Ishikawa (cell line): ENCODE data around the gene ABCC5.

Source experiments
- CEBPB ChIP-seq: IDR thresholded peaks from 2 replicates; pipeline ENCODE4 v1.6.1; 2012
- CREB1 ChIP-seq: IDR thresholded peaks from 2 replicates; pipeline ENCODE4 v1.6.1; 2012; ENCODE audit warnings: low read depth
- EGR1 ChIP-seq: IDR thresholded peaks from 2 replicates; pipeline ENCODE4 v1.6.1; 2012
- EP300 ChIP-seq: IDR thresholded peaks from 2 replicates; pipeline ENCODE4 v1.6.1; 2012; ENCODE audit warnings: borderline replicate concordance
- FOXM1 ChIP-seq: IDR thresholded peaks from 2 replicates; pipeline ENCODE4 v1.6.1; 2012; ENCODE audit warnings: low read depth, borderline replicate concordance
- NFIC ChIP-seq: IDR thresholded peaks from 2 replicates; pipeline ENCODE4 v1.6.1; 2012
- RAD21 ChIP-seq: IDR thresholded peaks from 2 replicates; pipeline ENCODE4 v1.6.1; 2012; ENCODE audit warnings: low read depth
- TAF1 ChIP-seq: IDR thresholded peaks from 2 replicates; pipeline ENCODE4 v1.6.1; 2012; ENCODE audit warnings: low read depth, mild to moderate bottlenecking
- TCF12 ChIP-seq: IDR thresholded peaks from 2 replicates; pipeline ENCODE4 v1.6.1; 2012; ENCODE audit warnings: low read depth
- TEAD4 ChIP-seq: IDR thresholded peaks from 2 replicates; pipeline ENCODE4 v1.6.1; 2012
- YY1 ChIP-seq: IDR thresholded peaks from 2 replicates; pipeline ENCODE4 v1.6.1; 2012; ENCODE audit warnings: low read depth
- ZBTB7A ChIP-seq: IDR thresholded peaks from 2 replicates; pipeline ENCODE4 v1.6.1; 2012; ENCODE audit warnings: low read depth
- TF ChIP-seq, protein P1 (sequence below): IDR thresholded peaks from 2 replicates; pipeline ENCODE4 v1.6.1; 2012; ENCODE audit warnings: low read depth, mild to moderate bottlenecking
- TF ChIP-seq, protein P2 (sequence below): IDR thresholded peaks from 2 replicates; pipeline ENCODE4 v1.6.1; 2012
- TF ChIP-seq, protein P3 (sequence below): IDR thresholded peaks from 2 replicates; pipeline ENCODE4 v1.6.1; 2012

ABCC5 gene

DNA sequence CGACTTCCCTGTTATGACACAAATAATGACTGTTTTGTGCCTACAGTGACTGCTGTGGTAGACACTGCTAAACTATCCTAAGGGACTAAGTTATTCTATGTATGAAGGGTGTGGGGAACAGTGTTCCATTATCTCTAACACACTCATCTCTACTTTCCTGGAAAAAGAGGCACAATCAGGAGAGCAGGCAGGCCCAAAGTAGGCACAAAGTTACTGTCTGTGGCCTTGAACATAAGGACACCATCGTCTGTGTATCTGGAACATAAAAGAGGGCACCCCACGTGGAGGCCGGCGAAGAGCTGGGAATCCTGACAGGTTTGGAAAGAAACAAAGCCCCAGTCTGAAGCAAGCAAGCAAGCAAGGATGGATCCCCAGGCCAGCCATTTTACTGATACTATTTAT, 1.5 kb downstream of the ABCC5 start:
- TF ChIP-seq TEAD4 (no peak), RAD21 (no peak), TCF12 (no peak), CEBPB (no peak), CREB1 (no peak)

GRCh38 chr3:184015381-184016019, 2.2 kb downstream of the ABCC5 start:
- TF ChIP-seq FOXM1 (no peak), EGR1 (no peak), TAF1 (no peak), CEBPB (no peak), ZBTB7A (no peak)
- TF ChIP-seq, protein P1, sequence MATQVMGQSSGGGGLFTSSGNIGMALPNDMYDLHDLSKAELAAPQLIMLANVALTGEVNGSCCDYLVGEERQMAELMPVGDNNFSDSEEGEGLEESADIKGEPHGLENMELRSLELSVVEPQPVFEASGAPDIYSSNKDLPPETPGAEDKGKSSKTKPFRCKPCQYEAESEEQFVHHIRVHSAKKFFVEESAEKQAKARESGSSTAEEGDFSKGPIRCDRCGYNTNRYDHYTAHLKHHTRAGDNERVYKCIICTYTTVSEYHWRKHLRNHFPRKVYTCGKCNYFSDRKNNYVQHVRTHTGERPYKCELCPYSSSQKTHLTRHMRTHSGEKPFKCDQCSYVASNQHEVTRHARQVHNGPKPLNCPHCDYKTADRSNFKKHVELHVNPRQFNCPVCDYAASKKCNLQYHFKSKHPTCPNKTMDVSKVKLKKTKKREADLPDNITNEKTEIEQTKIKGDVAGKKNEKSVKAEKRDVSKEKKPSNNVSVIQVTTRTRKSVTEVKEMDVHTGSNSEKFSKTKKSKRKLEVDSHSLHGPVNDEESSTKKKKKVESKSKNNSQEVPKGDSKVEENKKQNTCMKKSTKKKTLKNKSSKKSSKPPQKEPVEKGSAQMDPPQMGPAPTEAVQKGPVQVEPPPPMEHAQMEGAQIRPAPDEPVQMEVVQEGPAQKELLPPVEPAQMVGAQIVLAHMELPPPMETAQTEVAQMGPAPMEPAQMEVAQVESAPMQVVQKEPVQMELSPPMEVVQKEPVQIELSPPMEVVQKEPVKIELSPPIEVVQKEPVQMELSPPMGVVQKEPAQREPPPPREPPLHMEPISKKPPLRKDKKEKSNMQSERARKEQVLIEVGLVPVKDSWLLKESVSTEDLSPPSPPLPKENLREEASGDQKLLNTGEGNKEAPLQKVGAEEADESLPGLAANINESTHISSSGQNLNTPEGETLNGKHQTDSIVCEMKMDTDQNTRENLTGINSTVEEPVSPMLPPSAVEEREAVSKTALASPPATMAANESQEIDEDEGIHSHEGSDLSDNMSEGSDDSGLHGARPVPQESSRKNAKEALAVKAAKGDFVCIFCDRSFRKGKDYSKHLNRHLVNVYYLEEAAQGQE: no peak
- TF ChIP-seq, protein P2, sequence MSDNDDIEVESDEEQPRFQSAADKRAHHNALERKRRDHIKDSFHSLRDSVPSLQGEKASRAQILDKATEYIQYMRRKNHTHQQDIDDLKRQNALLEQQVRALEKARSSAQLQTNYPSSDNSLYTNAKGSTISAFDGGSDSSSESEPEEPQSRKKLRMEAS: no peak
- TF ChIP-seq, protein P3, sequence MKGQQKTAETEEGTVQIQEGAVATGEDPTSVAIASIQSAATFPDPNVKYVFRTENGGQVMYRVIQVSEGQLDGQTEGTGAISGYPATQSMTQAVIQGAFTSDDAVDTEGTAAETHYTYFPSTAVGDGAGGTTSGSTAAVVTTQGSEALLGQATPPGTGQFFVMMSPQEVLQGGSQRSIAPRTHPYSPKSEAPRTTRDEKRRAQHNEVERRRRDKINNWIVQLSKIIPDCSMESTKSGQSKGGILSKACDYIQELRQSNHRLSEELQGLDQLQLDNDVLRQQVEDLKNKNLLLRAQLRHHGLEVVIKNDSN: no peak

DNA sequence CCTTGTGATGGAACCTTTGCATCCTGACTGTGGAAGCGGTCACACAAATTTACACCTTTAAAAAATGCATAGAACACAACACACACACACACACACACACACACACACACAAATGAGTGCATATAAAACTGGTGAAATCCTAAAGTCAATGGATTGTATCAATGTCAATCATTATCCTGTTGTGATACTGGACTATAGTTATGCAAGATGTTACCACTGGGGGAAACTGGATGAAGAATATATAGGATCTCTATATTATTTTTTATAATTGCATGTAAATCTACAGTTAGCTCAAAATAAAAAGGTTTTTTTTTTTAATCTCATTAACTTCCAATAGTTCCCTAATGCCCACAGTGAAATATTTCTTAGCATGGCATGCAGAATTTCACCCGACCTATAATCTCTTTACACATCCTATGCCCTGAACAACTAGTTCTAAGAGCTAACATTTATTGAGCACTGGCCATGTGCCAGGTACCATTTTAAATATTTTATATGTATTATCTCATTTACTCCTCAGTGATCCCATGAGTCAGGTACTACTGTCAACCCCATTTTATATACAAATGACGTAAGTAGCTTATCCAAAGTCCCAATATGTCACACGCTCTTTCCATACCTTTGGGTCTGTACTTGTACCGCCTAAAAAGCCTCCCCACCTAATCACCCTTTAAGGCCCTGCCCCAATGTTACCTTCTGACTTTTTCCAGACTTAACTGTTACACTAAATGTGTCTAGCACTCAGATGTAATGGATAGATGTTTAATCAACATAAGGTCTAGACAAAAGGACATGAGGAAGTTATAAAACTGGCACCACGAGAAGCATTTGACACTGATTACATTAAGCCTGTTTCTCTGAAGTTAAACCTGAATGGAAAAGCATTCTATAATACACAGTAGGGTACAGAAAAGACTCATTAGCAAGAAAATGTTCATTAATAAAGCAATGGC, 5.5 kb downstream of the ABCC5 start:
- TF ChIP-seq CEBPB: no peak
- TF ChIP-seq TEAD4: no peak
- TF ChIP-seq EP300: no peak
- TF ChIP-seq, protein P1: no peak
- TF ChIP-seq, protein P2: no peak
- TF ChIP-seq RAD21: no peak
- no peak for TF ChIP-seq CREB1
- no peak for TF ChIP-seq NFIC
- no peak for TF ChIP-seq TAF1
- no peak for TF ChIP-seq TCF12
- no peak for TF ChIP-seq YY1
- no peak for TF ChIP-seq FOXM1
- TF ChIP-seq, protein P3: no peak
- no peak for TF ChIP-seq ZBTB7A
- no peak for TF ChIP-seq EGR1

DNA sequence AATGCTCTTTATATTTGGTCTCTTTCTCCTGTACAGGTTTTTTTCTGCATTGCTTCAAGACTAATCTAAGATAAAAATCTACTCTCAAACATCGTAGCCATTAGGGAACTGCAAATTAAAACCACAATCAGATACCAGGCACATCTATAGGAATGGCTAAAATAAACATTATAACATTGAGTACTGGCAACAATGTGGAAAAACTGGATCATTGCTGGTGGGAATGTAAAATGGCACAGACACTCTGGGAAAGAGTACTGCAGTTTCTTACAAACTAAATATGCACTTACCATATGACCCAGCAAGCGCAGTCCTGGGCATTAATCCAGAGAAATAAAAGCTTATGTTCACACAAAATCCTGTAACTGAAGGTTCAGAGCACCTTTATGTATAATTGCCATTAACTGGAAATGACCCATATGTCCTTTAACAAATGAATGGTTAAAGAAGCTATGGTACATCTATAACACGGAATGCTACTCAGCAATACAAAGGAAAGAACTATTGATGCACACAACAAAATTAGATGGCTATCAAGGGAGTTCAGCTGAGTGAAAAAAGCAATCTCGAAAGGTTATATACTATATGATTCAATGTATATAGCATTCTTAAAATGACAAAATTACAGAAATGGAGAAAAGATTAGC, 6.3 kb downstream of the ABCC5 start:
- no peak for TF ChIP-seq ZBTB7A
- no peak for TF ChIP-seq TEAD4
- TF ChIP-seq RAD21: no peak
- TF ChIP-seq FOXM1: no peak
- TF ChIP-seq, protein P3: no peak
- no peak for TF ChIP-seq TAF1
- TF ChIP-seq YY1: no peak
- no peak for TF ChIP-seq EGR1
- TF ChIP-seq NFIC: no peak
- TF ChIP-seq, protein P1: no peak
- no peak for TF ChIP-seq CREB1
